ENCODE data around the gene NOP10. TPM values are rescaled to one million over a fixed set of nuclear protein-coding genes. Genes with fewer than 3 reads are reported as not detected.

The NOP10 gene
- total and polyA plus RNA-seq, 7 experiments from 2014 or later, result 31.9 to 371 (median 77.8) TPM

GRCh38 chr15:34332553-34333120 lies 10.3 kb downstream of the NOP10 start:
- ATAC-seq (no peak), DNase-seq (no peak)
- Mint-ChIP-seq H3K27ac (peak overlapping the region; percentile 77 to 98 (median 85)), H3K9me3 (no peaks in the 10 kb centered on the region), H3K4me1 (peaks cover 45 to 93% (median 82%) of the 10 kb centered on the region in 7 donors), H3K27me3 (no peaks in the 10 kb centered on the region), H3K36me3 (peaks cover 0 to 4% (median 0%) of the 10 kb centered on the region in 5 donors), H3K4me3 (peak overlapping the region; percentile 17 to 99 (median 60))
- H3K27me3 ChIP-seq (ENCODE audit: control insufficient read depth in 2 of 2, insufficient read depth in 2 of 2, low read length in 2 of 2), result no peaks in the 10 kb centered on the region
- POLR2A ChIA-PET, result interaction anchor here (0.6 to 7.8 kb wide), 4 partner anchors 10 to 251 kb away, joined by 3 to 151 read pairs (median 6); partner anchors contain the start of genes GOLGA8B, NOP10 and NUTM1
- no peak overlapping the region for H3K4me3 ChIP-seq (ENCODE audit: low read length)
- CTCF ChIA-PET, result interaction anchor here (1.2 to 1.6 kb wide), 2 partner anchors 11 to 91 kb away, joined by 3 to 4 read pairs; partner anchors contain the start of genes NOP10 and NUTM1
- peak overlapping the region; percentile 92 for H3K27ac ChIP-seq (ENCODE audit: low read depth, low read length)
- peaks cover 0 to 5% (median 0%) of the 10 kb centered on the region in 3 experiments for H3K36me3 ChIP-seq (ENCODE audit: control insufficient read depth in 2 of 3, insufficient read depth in 3 of 3, low read length in 3 of 3)
- peaks cover 47 to 57% of the 10 kb centered on the region in 2 donors for H3K4me1 ChIP-seq (ENCODE audit: control insufficient read depth in 2 of 2, insufficient read depth in 2 of 2, low read length in 2 of 2)
- no peaks in the 10 kb centered on the region for H3K9me3 ChIP-seq (ENCODE audit: control insufficient read depth in 2 of 3, low read length in 3 of 3)
- intact Hi-C loops (cut with micrococcal nuclease), result loop anchor here in 1 of 2 donors (10.0 kb wide), 2 partner anchors 162 to 252 kb away; partner anchors contain the start of gene GOLGA8B

GRCh38 chr15:34331809-34332208 lies 11.1 kb downstream of the NOP10 start:
- CTCF ChIA-PET, result no interaction called here
- H3K4me3 ChIP-seq (ENCODE audit: low read length), result no peak overlapping the region
- intact Hi-C loops (cut with micrococcal nuclease), result loop anchor here in 1 of 2 donors (10.0 kb wide), 2 partner anchors 163 to 253 kb away; partner anchors contain the start of gene GOLGA8B

GRCh38 chr15:34330279-34330678 lies 12.7 kb downstream of the NOP10 start:
- ATAC-seq (no peak), DNase-seq (no peak)
- no peaks in the 10 kb centered on the region for H3K9me3 ChIP-seq (ENCODE audit: control insufficient read depth in 2 of 3, low read length in 3 of 3)
- H3K27me3 ChIP-seq (ENCODE audit: control insufficient read depth in 2 of 2, insufficient read depth in 2 of 2, low read length in 2 of 2), result no peaks in the 10 kb centered on the region
- H3K4me1 Mint-ChIP-seq, result peaks cover 40 to 98% (median 80%) of the 10 kb centered on the region in 7 donors
- H3K4me1 ChIP-seq (ENCODE audit: control insufficient read depth in 2 of 2, insufficient read depth in 2 of 2, low read length in 2 of 2), result peaks cover 31 to 64% of the 10 kb centered on the region in 2 donors
- CTCF ChIA-PET, result interaction anchor here (0.9 to 4.4 kb wide), 4 partner anchors 8 to 37 kb away, joined by 4 to 30 read pairs (median 8); partner anchors contain the start of genes LPCAT4 and SLC12A6
- no peak overlapping the region for H3K4me3 ChIP-seq (ENCODE audit: low read length)
- peaks cover 0 to 1% (median 0%) of the 10 kb centered on the region in 5 donors for H3K36me3 Mint-ChIP-seq
- no peaks in the 10 kb centered on the region for H3K9me3 Mint-ChIP-seq
- H3K36me3 ChIP-seq (ENCODE audit: control insufficient read depth in 2 of 3, insufficient read depth in 3 of 3, low read length in 3 of 3), result no peaks in the 10 kb centered on the region
- peak overlapping the region; percentile 4 to 98 (median 86) for H3K27ac Mint-ChIP-seq
- peak overlapping the region in 8 of 10 donors; percentile 39 to 79 (median 60) for H3K4me3 Mint-ChIP-seq
- H3K27ac ChIP-seq (ENCODE audit: low read depth, low read length), result peak overlapping the region; percentile 65
- intact Hi-C loops (cut with micrococcal nuclease), result loop anchor here in 1 of 2 donors (10.0 kb wide), 2 partner anchors 165 to 255 kb away; partner anchors contain the start of gene GOLGA8B
- POLR2A ChIA-PET, result interaction anchor here (0.9 to 4.7 kb wide), 5 partner anchors 8 to 253 kb away, joined by 3 to 82 read pairs (median 6); partner anchors contain the start of genes GOLGA8B, NOP10, NUTM1 and SLC12A6
- H3K27me3 Mint-ChIP-seq, result no peaks in the 10 kb centered on the region

More at GRCh38 chr15:34331809-34332208, 11.1 kb downstream of the NOP10 start:
- POLR2A ChIA-PET, result interaction anchor here (1.5 to 4.7 kb wide), 3 partner anchors 11 to 83 kb away, joined by 3 to 57 read pairs (median 6); partner anchors contain the start of genes NOP10 and NUTM1
- peak overlapping the region; percentile 17 to 99 (median 60) for H3K4me3 Mint-ChIP-seq
- peaks cover 47 to 64% of the 10 kb centered on the region in 2 donors for H3K4me1 ChIP-seq (ENCODE audit: control insufficient read depth in 2 of 2, insufficient read depth in 2 of 2, low read length in 2 of 2)
- H3K36me3 ChIP-seq (ENCODE audit: control insufficient read depth in 2 of 3, insufficient read depth in 3 of 3, low read length in 3 of 3), result no peaks in the 10 kb centered on the region
- DNase-seq (peak in 2 of 9 donors; percentile 30 to 40), ATAC-seq (peak; percentile 72)
- peaks cover 0 to 1% (median 0%) of the 10 kb centered on the region in 5 donors for H3K36me3 Mint-ChIP-seq
- peaks cover 47 to 98% (median 82%) of the 10 kb centered on the region in 7 donors for H3K4me1 Mint-ChIP-seq
- H3K9me3 Mint-ChIP-seq, result no peaks in the 10 kb centered on the region
- H3K27ac ChIP-seq (ENCODE audit: low read depth, low read length), result peak overlapping the region; percentile 92
- H3K27me3 ChIP-seq (ENCODE audit: control insufficient read depth in 2 of 2, insufficient read depth in 2 of 2, low read length in 2 of 2), result no peaks in the 10 kb centered on the region
- no peaks in the 10 kb centered on the region for H3K27me3 Mint-ChIP-seq
- peak overlapping the region; percentile 77 to 98 (median 85) for H3K27ac Mint-ChIP-seq
- no peaks in the 10 kb centered on the region for H3K9me3 ChIP-seq (ENCODE audit: control insufficient read depth in 2 of 3, low read length in 3 of 3)

- H3K27ac ChIP-seq (ENCODE audit: low read depth, low read length), result peak overlapping the region; percentile 65
- no peaks in the 10 kb centered on the region for H3K36me3 ChIP-seq (ENCODE audit: control insufficient read depth in 2 of 3, insufficient read depth in 3 of 3, low read length in 3 of 3)
- no peaks in the 10 kb centered on the region for H3K27me3 Mint-ChIP-seq
- peak overlapping the region; percentile 75 to 98 (median 91) for H3K27ac Mint-ChIP-seq
- ChIA-PET POLR2A (interaction anchor here (0.9 to 4.7 kb wide), 5 partner anchors 9 to 74 kb away, joined by 3 to 82 read pairs (median 13); partner anchors contain the start of genes LPCAT4, NOP10, NUTM1 and SLC12A6), CTCF (interaction anchor here (1.1 to 4.4 kb wide), 4 partner anchors 8 to 30 kb away, joined by 3 to 30 read pairs (median 8); partner anchors contain the start of genes NOP10, NUTM1 and SLC12A6)
- H3K9me3 Mint-ChIP-seq, result no peaks in the 10 kb centered on the region
- H3K4me1 Mint-ChIP-seq, result peaks cover 40 to 96% (median 80%) of the 10 kb centered on the region in 7 donors
- intact Hi-C loops (cut with micrococcal nuclease), result no loop called here
- peak overlapping the region; percentile 16 to 84 (median 70) for H3K4me3 Mint-ChIP-seq
- no peaks in the 10 kb centered on the region for H3K9me3 ChIP-seq (ENCODE audit: control insufficient read depth in 2 of 3, low read length in 3 of 3)
- no peak for DNase-seq
- no peak overlapping the region for H3K4me3 ChIP-seq (ENCODE audit: low read length)
- H3K27me3 ChIP-seq (ENCODE audit: control insufficient read depth in 2 of 2, insufficient read depth in 2 of 2, low read length in 2 of 2), result no peaks in the 10 kb centered on the region
- ATAC-seq, result no peak
- H3K4me1 ChIP-seq (ENCODE audit: control insufficient read depth in 2 of 2, insufficient read depth in 2 of 2, low read length in 2 of 2), result peaks cover 19 to 64% of the 10 kb centered on the region in 2 donors
- peaks cover 0 to 1% (median 0%) of the 10 kb centered on the region in 5 donors for H3K36me3 Mint-ChIP-seq
These were observed 13.9 kb downstream of the NOP10 start for GRCh38 chr15:34329006-34329405.

- Histone ChIP-seq H3K4me3 (ENCODE audit: low read length) (peak overlapping the region; percentile 30), H3K27ac (ENCODE audit: low read depth, low read length) (peak overlapping the region; percentile 65), H3K4me1 (ENCODE audit: control insufficient read depth in 2 of 2, insufficient read depth in 2 of 2, low read length in 2 of 2) (peaks cover 14 to 57% of the 10 kb centered on the region in 2 donors), H3K27me3 (ENCODE audit: control insufficient read depth in 2 of 2, insufficient read depth in 2 of 2, low read length in 2 of 2) (no peaks in the 10 kb centered on the region), H3K36me3 (ENCODE audit: control insufficient read depth in 2 of 3, insufficient read depth in 3 of 3, low read length in 3 of 3) (no peaks in the 10 kb centered on the region), H3K9me3 (ENCODE audit: control insufficient read depth in 2 of 3, low read length in 3 of 3) (no peaks in the 10 kb centered on the region)
- ChIA-PET CTCF (interaction anchor here (0.6 to 4.4 kb wide), 11 partner anchors 9 to 163 kb away, joined by 3 to 30 read pairs (median 6); partner anchors contain the start of genes LPCAT4, NOP10, NUTM1 and SLC12A6), POLR2A (interaction anchor here (0.6 to 4.7 kb wide), 9 partner anchors 9 to 254 kb away, joined by 4 to 82 read pairs (median 6); partner anchors contain the start of genes LPCAT4, NOP10, NUTM1 and SLC12A6)
- ATAC-seq (no peak), DNase-seq (peak in 3 of 9 donors; percentile 19 to 36 (median 25))
- intact Hi-C loops (cut with micrococcal nuclease), result loop anchor here (1.0 kb wide), 2 partner anchors 9 to 10 kb away; partner anchors contain the start of gene SLC12A6 (in 2 of the 2)
- peak overlapping the region; percentile 59 to 80 (median 72) for H3K4me3 Mint-ChIP-seq
- peaks cover 0 to 4% (median 2%) of the 10 kb centered on the region in 5 donors for H3K36me3 Mint-ChIP-seq
- H3K27me3 Mint-ChIP-seq, result no peaks in the 10 kb centered on the region
- H3K9me3 Mint-ChIP-seq, result no peaks in the 10 kb centered on the region
- peak overlapping the region; percentile 75 to 98 (median 91) for H3K27ac Mint-ChIP-seq
- H3K4me1 Mint-ChIP-seq, result peaks cover 40 to 96% (median 70%) of the 10 kb centered on the region in 7 donors
These were observed 15.0 kb downstream of the NOP10 start for GRCh38 chr15:34327906-34328305.

- ChIA-PET CTCF (interaction anchor here (1.1 to 1.4 kb wide), 2 partner anchors 17 to 116 kb away, joined by 3 to 4 read pairs; partner anchors contain the start of genes KATNBL1, NOP10 and NUTM1), POLR2A (interaction anchor here (0.7 to 10.9 kb wide), 5 partner anchors 11 to 25 kb away, joined by 3 to 151 read pairs (median 4); partner anchors contain the start of genes NOP10, NUTM1 and SLC12A6)
- H3K27me3 ChIP-seq (ENCODE audit: control insufficient read depth in 2 of 2, insufficient read depth in 2 of 2, low read length in 2 of 2), result no peaks in the 10 kb centered on the region
- peaks cover 46 to 93% (median 61%) of the 10 kb centered on the region in 7 donors for H3K4me1 Mint-ChIP-seq
- peaks cover 0 to 11% (median 4%) of the 10 kb centered on the region in 5 donors for H3K36me3 Mint-ChIP-seq
- H3K27me3 Mint-ChIP-seq, result no peaks in the 10 kb centered on the region
- peak overlapping the region in 7 of 9 donors; percentile 17 to 95 (median 64) for H3K27ac Mint-ChIP-seq
- H3K9me3 ChIP-seq (ENCODE audit: control insufficient read depth in 2 of 3, low read length in 3 of 3), result no peaks in the 10 kb centered on the region
- H3K4me1 ChIP-seq (ENCODE audit: control insufficient read depth in 2 of 2, insufficient read depth in 2 of 2, low read length in 2 of 2), result peaks cover 0 to 48% of the 10 kb centered on the region in 2 donors
- DNase-seq (no peak), ATAC-seq (no peak)
- no peak overlapping the region for H3K4me3 ChIP-seq (ENCODE audit: low read length)
- intact Hi-C loops (cut with micrococcal nuclease), result loop anchor here in 1 of 2 donors (1.0 kb wide), 1 partner anchor 9 kb away; no protein-coding TSS in a partner anchor
- H3K9me3 Mint-ChIP-seq, result no peaks in the 10 kb centered on the region
- peak overlapping the region in 5 of 10 donors; percentile 10 to 78 (median 30) for H3K4me3 Mint-ChIP-seq
- H3K27ac ChIP-seq (ENCODE audit: low read depth, low read length), result no peak overlapping the region
- no peaks in the 10 kb centered on the region for H3K36me3 ChIP-seq (ENCODE audit: control insufficient read depth in 2 of 3, insufficient read depth in 3 of 3, low read length in 3 of 3)
These were observed 17.6 kb downstream of the NOP10 start for GRCh38 chr15:34325368-34325767.

All from naive thymus-derived CD4-positive, alpha-beta T cell (primary cell).